ELF-1 (cell line): ENCODE results near the gene ZNF408.

Experiments used
- DNase-seq: peaks from one replicate; pipeline ENCODE4 v3.0.0-alpha.2; 2016; ENCODE audit warnings: low read depth, low spot score

The ZNF408 gene

DNA sequence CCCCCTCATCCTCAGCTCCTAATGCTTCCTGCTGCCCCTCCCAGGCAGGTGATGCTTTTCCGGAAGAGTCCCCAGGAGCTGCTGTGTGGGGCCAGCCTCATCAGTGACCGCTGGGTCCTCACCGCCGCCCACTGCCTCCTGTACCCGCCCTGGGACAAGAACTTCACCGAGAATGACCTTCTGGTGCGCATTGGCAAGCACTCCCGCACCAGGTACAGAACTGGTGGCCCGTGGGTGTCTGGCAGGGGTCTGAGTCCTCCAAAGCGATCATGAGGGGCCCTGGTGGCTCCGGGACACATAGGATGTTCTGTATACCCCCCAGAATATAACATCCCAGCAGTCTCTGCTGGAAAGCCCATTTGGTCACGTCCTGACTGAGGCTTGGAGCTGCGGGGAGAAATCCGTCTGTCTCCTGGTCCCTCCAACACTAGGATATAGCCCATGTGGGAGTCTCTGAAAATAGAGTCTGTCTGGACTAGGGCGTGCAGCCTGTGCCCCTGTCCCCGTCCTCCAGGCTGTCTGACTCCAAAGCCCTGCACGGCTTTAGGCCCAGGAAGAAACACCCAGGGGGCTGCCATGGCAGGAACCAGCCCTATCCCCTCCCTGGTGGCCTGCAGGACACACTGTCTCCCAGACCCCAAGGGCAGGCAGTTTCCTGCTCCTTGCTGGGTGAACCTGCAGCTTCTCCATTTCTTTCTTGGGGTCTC, 27.3 kb downstream of the ZNF408 start:
- DNase-seq = no peak

DNA sequence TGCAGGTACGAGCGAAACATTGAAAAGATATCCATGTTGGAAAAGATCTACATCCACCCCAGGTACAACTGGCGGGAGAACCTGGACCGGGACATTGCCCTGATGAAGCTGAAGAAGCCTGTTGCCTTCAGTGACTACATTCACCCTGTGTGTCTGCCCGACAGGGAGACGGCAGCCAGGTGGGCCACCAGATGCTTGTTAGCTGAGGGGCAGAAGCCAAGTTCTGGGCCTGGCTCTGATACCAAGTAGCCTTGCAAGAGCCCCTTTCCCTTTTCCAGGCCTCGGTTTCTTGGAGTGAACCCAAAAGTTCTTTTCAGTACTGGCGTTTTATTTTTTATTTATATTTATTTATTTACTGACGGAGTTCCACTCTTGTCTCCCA, 27.8 kb downstream of the ZNF408 start:
- DNase-seq = no peak

DNA sequence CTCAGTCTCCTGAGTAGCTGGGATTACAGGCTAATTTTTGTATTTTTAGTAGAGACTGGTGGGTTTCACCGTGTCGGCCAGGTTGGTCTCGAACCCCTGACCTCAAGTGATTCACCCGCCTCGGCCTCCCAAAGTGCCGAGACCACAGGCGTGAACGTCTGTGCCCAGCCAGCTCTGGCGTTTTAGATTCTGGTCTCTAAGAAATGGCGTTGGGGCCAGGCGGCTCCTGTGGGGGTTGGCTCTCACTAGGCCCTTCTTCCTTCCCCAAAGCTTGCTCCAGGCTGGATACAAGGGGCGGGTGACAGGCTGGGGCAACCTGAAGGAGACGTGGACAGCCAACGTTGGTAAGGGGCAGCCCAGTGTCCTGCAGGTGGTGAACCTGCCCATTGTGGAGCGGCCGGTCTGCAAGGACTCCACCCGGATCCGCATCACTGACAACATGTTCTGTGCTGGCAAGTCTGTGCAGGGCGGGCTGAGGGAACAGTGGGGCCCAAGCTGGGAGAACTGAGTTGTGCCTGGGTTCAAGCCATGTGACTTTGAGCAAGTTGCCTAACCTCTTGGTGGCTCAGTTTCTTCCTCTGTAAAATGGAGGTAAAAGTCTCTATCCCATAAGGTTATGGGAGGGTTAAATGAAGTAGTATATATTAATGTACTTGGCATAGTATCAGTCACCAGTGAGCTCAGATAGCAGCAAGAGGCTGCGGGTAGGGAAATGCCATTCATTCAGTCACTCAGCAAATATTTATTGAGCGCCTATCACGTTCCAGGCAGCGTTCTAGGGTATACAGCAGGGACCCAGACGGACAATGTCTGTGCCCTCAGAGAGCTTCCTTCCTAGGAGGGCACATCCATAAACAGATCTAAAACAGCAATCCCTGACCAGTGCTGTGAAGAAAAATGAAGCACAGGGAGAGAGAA, 28.5 kb downstream of the ZNF408 start:
- no peak for DNase-seq

DNA sequence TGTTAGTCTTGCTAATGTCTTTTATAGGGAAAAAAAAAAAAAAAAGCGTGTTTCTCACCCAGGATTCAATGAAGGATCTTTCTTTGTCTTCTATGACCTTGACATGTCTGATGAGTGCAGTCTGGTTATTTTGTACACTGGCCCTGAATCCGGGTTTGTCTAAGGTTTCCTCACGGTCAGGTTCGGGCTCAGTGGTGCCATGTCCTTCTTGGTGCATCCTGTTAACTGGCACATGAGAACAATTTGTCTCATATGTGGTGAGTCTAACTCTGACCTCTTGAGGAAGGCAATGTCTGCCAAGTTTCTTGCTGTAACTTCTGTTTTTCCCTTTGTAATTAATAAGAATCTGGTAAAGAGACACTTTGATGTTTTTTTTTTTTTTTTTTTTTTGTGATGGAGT, 30.7 kb downstream of the ZNF408 start:
- DNase-seq = no peak

DNA sequence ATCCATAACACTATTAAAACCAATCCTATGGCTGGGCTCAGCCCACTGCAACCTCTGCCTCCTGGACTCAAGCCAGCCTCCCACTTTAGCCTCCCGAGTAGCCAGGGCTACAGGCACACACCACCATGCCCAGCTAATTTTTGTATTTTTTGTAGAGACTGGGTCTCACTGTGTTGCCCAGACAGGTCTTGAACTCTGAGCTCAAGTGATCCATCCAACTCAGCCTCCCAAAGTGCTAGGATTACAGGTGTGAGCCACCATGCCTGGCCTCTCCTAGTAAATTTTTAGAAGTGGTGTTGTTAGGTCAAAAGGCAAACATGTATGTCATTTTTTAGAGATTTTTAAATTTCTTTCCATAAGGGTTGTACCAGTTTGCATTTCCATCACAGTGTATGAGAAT, 32.4 kb downstream of the ZNF408 start:
- DNase-seq = no peak

DNA sequence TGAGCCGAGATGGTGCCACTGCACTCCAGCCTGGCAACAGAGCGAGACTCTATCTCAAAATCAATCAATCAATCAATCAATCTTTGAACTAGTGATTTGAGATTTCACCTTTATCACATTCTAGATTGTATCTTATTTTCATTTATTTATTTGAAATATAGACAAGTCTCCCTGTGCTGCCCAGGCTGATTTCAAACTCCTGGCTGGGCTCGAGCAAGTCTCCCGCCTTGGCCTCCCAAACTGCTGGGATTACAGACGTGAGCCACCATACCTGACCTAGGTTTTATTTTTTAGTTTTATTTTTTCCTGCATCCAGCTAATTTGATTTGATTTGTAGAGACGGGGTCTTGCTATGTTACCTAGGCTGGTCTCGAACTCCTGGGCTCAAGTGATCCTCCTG, 35.3 kb downstream of the ZNF408 start:
- no peak for DNase-seq

DNA sequence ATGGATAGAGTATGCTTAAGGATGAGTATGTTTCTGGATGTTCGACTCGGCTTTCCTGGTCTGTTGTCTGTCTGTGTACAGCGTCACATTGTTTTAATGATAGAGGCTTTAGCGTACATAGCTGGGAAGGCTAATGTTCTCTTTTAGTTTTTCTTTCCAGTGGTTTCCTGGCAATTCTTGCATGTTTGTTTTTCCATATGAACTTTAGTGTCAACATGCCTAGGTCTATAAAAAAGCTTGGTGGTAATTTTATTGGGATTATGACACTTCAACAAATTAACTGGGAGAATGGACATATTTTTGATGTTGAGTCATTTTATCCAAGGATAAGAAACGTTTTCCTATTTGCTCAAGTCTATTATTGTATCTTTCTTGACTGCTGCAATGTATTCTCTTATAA, 35.8 kb downstream of the ZNF408 start:
- no peak for DNase-seq

DNA sequence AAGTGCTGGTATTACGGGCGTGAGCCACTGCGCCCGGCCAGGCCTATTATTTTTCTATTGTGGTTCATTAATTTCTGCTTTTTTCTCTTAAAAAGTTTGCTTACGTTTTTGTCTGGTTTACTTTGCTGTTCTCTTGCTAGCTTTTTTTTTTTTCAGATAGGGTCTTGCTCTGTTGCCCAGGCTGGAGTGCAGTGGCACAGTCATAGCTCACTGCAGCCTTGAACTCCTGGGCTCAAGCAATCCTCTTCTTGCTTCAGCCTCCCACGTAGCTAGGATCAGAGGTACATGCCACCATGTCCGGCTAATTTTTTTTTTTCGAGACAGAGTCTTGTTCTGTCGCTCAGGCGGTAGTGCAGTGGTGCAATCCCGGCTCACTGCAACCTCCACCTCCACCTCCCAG, 36.9 kb downstream of the ZNF408 start:
- DNase-seq = no peak

DNA sequence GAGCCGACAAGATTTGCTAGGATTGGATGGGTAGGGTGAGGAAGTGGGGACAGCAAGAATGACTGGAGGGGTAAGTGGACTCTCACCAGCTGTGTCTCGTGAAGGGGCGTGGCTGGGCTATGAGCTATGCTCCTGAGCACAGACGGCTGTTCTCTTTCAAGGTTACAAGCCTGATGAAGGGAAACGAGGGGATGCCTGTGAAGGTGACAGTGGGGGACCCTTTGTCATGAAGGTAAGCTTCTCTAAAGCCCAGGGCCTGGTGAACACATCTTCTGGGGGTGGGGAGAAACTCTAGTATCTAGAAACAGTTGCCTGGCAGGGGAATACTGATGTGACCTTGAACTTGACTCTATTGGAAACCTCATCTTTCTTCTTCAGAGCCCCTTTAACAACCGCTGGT, 38.1 kb downstream of the ZNF408 start:
- no peak for DNase-seq

DNA sequence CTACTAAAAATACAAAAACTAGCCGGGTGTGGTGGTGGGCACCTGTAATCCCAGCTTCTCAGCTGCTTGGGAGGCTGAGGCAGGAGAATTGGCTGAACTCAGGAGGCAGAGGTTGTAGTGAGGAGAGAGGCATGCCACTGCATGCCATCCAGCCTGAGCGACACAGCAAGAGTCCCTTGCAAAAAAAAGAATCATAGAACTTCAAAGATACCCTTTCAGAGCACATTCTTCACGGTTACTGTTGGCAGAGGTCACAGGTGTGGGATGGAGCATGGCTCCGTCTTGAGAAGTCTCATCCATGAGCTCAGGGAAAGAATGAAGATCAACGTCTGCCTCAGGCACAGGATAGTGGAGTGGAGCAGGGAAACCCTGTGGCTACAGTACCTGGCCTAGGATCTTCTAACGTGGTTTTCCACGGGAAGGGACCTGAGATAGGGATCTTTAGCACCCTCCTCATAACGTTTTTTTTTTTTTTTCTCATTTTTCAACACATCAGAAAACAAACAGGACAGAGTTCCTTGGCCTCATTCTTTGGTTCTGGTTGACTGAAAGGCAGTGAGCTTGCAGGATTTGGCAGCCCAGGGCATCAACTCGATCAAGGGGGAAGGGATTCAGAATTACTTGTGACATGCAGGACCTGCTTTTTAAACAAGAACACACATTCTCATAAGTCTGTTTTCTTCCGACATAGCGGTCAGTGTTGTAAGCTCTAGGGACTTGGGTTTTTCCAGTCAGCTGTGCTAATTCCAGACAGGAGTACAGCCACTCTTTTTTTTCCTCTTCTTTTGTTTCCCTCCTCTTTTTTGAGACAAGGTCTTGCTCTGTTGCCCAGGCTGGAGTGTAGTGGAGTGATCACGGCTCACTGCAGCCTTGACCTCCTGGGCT, 41.0 kb downstream of the ZNF408 start:
- no peak for DNase-seq

DNA sequence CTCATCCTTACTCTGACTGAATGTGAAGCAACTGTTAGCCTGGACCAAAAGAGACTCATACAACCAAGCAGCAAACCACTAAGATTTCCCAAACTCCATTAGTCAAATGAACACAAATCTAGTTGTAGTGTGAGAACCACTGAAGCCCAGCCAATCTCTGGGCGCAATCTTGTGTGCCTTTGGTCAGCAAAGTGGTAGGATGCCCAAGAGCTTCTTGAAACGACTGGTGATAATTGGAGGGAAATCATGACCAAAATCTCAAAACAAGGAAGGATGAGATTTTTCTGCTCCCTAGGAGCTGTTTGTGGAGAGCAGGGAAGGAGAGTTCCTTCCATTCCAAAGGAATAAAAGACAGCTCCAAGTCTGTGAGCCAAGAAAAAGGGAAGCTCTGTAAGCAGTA, 42.2 kb downstream of the ZNF408 start:
- DNase-seq = no peak

DNA sequence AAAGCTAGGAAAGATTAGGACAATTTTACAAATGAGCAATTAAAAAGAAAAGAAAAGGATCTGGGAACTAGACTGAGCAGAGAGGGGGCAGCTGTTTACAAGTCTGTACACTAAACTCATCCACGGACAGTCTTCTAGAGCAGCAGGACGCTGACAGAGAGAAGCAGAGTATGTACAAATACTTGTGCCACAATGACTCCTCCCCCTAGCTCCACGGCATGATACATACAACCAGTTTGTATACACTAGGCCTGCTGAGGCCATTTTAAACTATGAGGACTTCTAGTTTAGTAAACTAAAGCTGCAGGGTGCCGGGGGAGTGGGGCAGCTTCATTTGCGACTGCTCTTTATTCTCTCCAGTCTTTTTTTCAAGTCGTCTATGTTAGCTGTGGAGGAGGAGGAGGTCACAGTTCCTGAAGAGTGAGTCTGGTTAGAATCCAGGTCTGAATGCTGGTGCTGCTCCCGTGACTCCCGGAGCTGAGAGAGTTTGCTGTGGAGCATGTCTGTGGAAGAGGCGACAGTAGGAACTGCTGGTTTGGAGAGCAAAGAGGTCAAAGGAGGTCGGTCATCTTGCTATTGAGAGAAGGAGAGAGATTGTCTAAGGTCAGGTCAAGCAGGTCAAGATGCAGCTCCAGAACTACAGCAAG, 43.0 kb downstream of the ZNF408 start:
- no peak for DNase-seq

DNA sequence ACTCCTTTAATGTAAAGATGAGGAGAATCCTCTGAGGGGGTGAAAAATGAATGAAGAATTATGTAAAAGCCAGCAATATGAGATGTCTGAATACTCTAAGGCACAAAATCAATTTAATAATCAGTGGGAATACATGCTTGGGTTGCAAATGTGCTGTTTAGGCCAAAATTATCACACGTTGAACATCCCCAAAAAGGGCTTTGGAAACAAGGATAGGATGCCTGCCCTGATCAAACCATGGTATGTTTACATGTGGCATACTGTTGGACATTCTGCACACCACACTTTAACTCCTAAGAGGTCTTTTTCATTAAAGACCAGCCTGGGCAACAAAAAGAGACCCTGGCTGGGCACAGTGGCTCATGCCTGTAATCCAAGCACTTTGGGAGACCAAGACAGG, 44.5 kb downstream of the ZNF408 start:
- DNase-seq = no peak

DNA sequence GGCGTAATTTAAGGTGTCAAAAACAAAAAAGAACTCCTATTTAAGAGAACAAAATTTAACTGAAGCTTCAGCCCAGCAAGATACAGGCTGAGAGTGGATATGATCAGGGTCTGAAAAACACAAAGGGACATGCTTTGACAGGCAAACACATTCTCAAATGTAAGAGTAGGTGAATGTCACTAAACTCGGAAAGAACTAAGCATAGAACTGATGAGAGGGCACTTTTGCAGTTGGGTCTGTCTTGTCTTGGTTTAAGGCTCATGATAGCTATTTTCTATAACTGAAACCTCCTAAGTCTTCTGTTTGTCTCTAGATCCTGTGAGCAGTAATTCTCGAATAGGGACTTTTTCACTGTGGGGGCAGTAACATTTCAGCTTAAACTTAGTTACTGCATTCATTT, 45.2 kb downstream of the ZNF408 start:
- no peak for DNase-seq

DNA sequence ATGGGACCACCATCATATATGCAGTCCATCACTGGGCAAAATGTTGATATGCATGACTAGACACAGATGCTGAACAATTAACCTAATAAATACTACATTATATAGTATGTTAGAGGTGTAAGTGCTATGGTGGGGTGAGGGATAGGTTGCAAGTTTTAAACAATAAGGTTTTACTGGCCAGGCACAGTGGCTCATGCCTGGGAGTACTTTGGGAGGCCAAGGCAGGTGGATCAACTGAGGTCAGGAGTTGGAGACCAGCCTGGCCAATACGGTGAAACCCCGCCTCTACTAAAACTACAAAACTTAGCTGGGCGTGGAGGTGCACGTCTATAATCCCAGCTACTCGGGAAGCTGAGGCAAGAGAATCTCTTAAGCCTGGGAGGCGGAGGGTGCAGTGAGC, 46.3 kb downstream of the ZNF408 start:
- no peak for DNase-seq
